GM19397 (cell line): ENCODE data around the gene ZNF121.

ENCODE experiments used
- ATAC-seq: cut with Tn5 transposase; IDR thresholded peaks from one replicate; pipeline ENCODE4 v1.9.1; 2021; ENCODE audit warnings: mild to moderate bottlenecking, moderate library complexity; ENCODE audit not compliant: unreplicated experiment

The ZNF121 gene

DNA sequence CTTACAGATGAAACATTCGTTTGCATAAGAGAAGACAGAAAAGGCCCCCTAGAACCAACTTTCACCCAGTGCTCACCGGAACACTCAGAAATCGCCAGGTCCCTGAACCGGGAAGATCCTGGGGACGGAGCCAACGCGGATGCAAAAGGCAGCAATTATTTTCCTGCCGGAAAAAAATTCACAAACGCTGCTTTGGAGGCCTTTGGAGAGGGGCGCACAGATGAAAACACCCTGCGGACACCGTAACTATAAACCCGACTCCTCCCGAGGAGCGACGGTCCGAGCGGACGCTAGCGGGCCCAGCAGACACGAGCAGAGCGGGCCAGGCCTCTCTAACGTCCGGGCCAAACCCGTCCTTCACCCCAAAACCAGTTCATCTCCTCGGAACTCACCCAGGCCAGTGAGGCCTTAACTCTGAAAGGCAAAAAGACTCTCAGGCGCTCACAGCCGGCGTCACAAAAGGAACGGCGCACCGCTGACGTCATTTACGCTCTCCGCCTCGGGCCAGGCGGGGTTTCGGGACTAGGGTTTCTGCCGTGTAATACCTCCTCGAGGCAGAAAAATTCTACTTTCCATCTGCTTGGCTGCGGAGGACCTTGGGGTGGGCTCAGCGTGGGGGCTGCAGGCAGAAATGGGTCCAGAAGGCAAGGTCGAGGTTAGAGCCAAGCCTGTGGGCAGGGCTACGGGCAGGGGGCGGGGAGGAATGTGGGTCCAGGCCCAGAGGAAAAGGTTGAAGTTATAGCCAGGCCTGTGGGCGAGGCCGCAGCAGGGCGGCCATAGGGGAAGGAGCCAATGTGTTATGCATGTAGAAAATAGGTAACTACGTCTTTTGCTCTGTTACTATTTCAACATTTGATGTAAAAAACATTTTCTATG, 45.9 kb downstream of the ZNF121 start, which contains the start of gene ZNF426:
ZNF426 (minus strand) TSS at position 463 of the 876 bp plus-strand sequence. CDS start 2,413 bp downstream, outside the sequence.
- peak; percentile 90 for ATAC-seq

GRCh38 chr19:9535934-9536333, 48.4 kb downstream of the ZNF121 start:
- ATAC-seq = no peak

DNA sequence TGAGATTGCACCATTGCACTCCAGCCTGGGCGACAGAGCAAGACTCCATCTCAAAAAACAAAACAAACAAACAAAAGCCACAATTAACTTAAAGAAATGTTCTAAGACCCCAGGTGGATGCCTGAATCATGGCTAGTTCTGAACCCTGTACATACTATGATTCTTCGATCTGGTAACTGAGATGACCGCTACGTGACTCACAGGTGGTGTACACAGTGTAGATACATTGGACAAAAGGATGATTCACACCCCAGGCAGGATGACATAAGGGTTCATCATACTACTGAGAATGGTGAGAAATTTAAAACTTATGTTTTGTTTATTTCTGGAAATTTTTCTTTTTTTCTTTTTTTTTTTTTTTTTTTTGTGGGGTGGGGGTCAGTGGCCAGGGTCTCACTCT, 52.4 kb downstream of the ZNF121 start:
- no peak for ATAC-seq

DNA sequence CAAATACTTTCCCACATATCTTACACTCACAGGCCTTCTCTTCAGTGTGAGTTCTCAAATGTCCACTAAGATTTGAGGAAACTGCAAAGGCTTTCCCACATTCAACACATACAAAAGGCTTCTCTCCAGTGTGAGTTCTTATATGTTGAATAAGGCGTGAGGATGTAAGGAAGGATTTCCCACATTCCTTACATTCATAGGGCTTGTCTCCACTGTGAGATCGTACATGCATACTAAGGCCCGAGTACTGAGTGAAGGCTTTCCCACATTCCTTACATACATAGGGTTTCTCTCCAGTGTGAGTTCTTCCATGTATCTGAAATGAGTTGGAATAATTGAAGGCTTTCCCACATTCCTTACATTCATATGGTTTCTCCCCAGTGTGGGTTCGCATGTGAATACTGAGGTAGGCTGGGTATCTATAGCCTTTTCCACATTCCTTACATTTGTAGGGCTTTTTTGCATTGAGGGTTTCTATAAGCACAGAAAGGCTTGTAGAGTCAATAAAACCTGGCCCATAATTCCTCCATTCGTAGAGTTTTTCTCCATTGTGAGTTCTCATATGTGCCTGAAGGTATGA, 55.5 kb downstream of the ZNF121 start:
- ATAC-seq = no peak

- ATAC-seq = no peak
Measured at GRCh38 chr19:9523885-9524474, 60.3 kb downstream of the ZNF121 start.
